Measurements from ENCODE around the gene RHBDD3.

Gene RHBDD3

GRCh38 chr22:29267858-29268510 is at the start of gene RHBDD3, which contains the start of gene EWSR1 (continued):
- TF ChIP-seq, protein P1, sequence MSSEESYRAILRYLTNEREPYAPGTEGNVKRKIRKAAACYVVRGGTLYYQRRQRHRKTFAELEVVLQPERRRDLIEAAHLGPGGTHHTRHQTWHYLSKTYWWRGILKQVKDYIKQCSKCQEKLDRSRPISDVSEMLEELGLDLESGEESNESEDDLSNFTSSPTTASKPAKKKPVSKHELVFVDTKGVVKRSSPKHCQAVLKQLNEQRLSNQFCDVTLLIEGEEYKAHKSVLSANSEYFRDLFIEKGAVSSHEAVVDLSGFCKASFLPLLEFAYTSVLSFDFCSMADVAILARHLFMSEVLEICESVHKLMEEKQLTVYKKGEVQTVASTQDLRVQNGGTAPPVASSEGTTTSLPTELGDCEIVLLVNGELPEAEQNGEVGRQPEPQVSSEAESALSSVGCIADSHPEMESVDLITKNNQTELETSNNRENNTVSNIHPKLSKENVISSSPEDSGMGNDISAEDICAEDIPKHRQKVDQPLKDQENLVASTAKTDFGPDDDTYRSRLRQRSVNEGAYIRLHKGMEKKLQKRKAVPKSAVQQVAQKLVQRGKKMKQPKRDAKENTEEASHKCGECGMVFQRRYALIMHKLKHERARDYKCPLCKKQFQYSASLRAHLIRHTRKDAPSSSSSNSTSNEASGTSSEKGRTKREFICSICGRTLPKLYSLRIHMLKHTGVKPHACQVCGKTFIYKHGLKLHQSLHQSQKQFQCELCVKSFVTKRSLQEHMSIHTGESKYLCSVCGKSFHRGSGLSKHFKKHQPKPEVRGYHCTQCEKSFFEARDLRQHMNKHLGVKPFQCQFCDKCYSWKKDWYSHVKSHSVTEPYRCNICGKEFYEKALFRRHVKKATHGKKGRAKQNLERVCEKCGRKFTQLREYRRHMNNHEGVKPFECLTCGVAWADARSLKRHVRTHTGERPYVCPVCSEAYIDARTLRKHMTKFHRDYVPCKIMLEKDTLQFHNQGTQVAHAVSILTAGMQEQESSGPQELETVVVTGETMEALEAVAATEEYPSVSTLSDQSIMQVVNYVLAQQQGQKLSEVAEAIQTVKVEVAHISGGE (tag by site-specific recombination; conservative IDR thresholded peaks at IDR 0.05; ENCODE audit: low read depth) = 0 out of 2 replicates have a peak, but pooled peaks have one; percentile 23
- TF ChIP-seq ZNF629 (tag by site-specific recombination; IDR thresholded peaks at IDR 0.05) (peak; percentile 80; the same call in 1 of the 2 replicates), EGR2 (tag by site-specific recombination; IDR thresholded peaks at IDR 0.05; ENCODE audit: low read depth) (no peak), ZNF600 (tag by site-specific recombination; IDR thresholded peaks at IDR 0.05) (peak; percentile 92), ZBTB26 (tag by site-specific recombination; optimal IDR thresholded peaks at IDR 0.05) (peak; percentile 98), ZNF148 (tag by site-specific recombination; IDR thresholded peaks at IDR 0.05; ENCODE audit: borderline replicate concordance) (0 out of 2 replicates have a peak, but pooled peaks have one; percentile 21), ZBTB1 (tag by site-specific recombination; IDR thresholded peaks at IDR 0.05) (0 out of 2 replicates have a peak, but pooled peaks have one; percentile 64), REPIN1 (tag by site-specific recombination; IDR thresholded peaks at IDR 0.05; ENCODE audit: low read depth) (peak; percentile 80; the same call in 1 of the 2 replicates), ZNF2 (tag by site-specific recombination; IDR thresholded peaks at IDR 0.05) (peak; percentile 93; the same call in 1 of the 2 replicates), ZBTB20 (tag by site-specific recombination; IDR thresholded peaks at IDR 0.05) (0 out of 2 replicates have a peak, but pooled peaks have one; percentile 7), KLF8 (tag by site-specific recombination; IDR thresholded peaks at IDR 0.05) (peak; percentile 82), ZNF366 (tag by site-specific recombination; conservative IDR thresholded peaks at IDR 0.05) (peak; percentile 90), SCRT2 (tag by site-specific recombination; IDR thresholded peaks at IDR 0.05) (peak; percentile 49), ZNF112 (tag by site-specific recombination; IDR thresholded peaks at IDR 0.05) (no peak), KLF7 (tag by site-specific recombination; IDR thresholded peaks at IDR 0.05; ENCODE audit: borderline replicate concordance) (0 out of 2 replicates have a peak, but pooled peaks have one; percentile 10), YY1 (tag by site-specific recombination; IDR thresholded peaks at IDR 0.05) (peak; percentile 95), ZNF24 (tag by site-specific recombination; IDR thresholded peaks at IDR 0.05) (peak; percentile 82), ZNF610 (tag by site-specific recombination; IDR thresholded peaks at IDR 0.05; ENCODE audit: borderline replicate concordance) (peak; percentile 35; the same call in 1 of the 2 replicates), ZNF350 (tag by site-specific recombination; IDR thresholded peaks at IDR 0.05) (no peak), ZNF747 (tag by site-specific recombination; IDR thresholded peaks at IDR 0.05) (no peak), KLF10 (tag by site-specific recombination; IDR thresholded peaks at IDR 0.05) (peak; percentile 40; the same call in 1 of the 2 replicates), PRDM10 (tag by site-specific recombination; IDR thresholded peaks at IDR 0.05) (peak; percentile 100), ZBTB17 (tag by site-specific recombination; IDR thresholded peaks at IDR 0.05) (peak; percentile 96), ZSCAN30 (tag by site-specific recombination; IDR thresholded peaks at IDR 0.05) (peak; percentile 88), ZNF558 (tag by site-specific recombination; IDR thresholded peaks at IDR 0.05) (peak; percentile 19; the same call in 1 of the 2 replicates), ZFP69B (tag by site-specific recombination; IDR thresholded peaks at IDR 0.05) (peak; percentile 78)
- TF ChIP-seq, protein P2, sequence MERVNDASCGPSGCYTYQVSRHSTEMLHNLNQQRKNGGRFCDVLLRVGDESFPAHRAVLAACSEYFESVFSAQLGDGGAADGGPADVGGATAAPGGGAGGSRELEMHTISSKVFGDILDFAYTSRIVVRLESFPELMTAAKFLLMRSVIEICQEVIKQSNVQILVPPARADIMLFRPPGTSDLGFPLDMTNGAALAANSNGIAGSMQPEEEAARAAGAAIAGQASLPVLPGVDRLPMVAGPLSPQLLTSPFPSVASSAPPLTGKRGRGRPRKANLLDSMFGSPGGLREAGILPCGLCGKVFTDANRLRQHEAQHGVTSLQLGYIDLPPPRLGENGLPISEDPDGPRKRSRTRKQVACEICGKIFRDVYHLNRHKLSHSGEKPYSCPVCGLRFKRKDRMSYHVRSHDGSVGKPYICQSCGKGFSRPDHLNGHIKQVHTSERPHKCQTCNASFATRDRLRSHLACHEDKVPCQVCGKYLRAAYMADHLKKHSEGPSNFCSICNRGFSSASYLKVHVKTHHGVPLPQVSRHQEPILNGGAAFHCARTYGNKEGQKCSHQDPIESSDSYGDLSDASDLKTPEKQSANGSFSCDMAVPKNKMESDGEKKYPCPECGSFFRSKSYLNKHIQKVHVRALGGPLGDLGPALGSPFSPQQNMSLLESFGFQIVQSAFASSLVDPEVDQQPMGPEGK (tag by site-specific recombination; IDR thresholded peaks at IDR 0.05) = peak; percentile 78

Data from HEK293 (cell line).